GM19193 (cell line): ENCODE results near the gene PPFIA4.

Experiments
- POLR2A ChIP-seq: IDR thresholded peaks from 4 replicates; pipeline ENCODE4 v1.6.1; 2011; ENCODE audit not compliant: insufficient read depth, insufficient read length; ENCODE audit errors: extremely low read depth

Gene PPFIA4

GRCh38 chr1:203049077-203049476, 22.8 kb downstream of the PPFIA4 start:
- TF ChIP-seq POLR2A: no peak

GRCh38 chr1:203049576-203050180, 23.4 kb downstream of the PPFIA4 start:
- no peak for TF ChIP-seq POLR2A

DNA sequence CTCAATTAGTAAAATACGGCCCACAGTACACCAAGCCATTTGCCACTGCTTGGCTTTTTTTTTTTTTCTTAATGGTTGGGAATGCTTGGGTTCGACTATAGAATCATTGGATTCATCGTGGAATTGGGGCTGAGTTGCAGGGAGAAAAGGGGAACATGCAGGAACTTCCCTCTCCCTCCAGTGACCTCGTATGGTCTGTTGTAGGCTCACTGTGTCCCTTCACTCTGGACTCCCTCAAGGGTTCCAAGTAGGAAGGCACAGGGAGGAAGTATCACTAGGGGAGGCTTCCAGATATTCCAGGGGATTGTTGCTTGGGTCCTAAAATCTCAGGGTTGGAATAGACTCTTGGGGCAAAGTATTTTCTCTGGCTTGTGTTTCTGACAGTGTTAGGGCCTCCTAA, 24.5 kb downstream of the PPFIA4 start:
- TF ChIP-seq POLR2A: no peak

- TF ChIP-seq POLR2A: no peak
Measured at GRCh38 chr1:203051841-203052324, 25.6 kb downstream of the PPFIA4 start.

GRCh38 chr1:203052601-203053000, 26.3 kb downstream of the PPFIA4 start:
- no peak for TF ChIP-seq POLR2A

- TF ChIP-seq POLR2A: no peak
Measured at GRCh38 chr1:203054184-203054583, 27.9 kb downstream of the PPFIA4 start.

GRCh38 chr1:203054642-203055041, 28.4 kb downstream of the PPFIA4 start:
- no peak for TF ChIP-seq POLR2A

GRCh38 chr1:203055161-203055799, 29.0 kb downstream of the PPFIA4 start:
- no peak for TF ChIP-seq POLR2A

GRCh38 chr1:203056012-203056411, 29.7 kb downstream of the PPFIA4 start:
- no peak for TF ChIP-seq POLR2A

GRCh38 chr1:203056516-203056915, 30.2 kb downstream of the PPFIA4 start:
- TF ChIP-seq POLR2A: no peak

- no peak for TF ChIP-seq POLR2A
Measured at GRCh38 chr1:203057911-203058675, 31.8 kb downstream of the PPFIA4 start.

GRCh38 chr1:203058676-203058935, 32.3 kb downstream of the PPFIA4 start:
- TF ChIP-seq POLR2A: no peak

DNA sequence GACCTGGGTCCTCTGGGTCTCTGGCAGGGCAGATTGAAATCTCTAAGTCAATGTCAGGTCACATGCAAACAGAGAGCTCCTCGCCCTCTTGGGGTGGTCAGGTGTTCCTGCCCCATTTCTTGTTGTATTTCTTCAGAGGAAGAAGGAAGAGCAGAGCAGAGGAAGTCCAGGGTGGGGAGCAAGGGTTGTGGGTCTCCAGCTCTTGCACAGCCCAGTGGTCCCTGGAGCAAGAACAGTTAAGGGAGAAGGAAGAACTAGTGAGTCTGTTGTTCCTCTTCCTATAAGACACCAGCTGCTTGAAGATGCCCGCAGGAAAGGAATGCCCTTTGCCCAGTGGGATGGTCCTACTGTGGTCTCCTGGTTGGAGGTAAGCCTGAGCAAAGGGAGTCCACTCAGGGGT, 33.2 kb downstream of the PPFIA4 start:
- TF ChIP-seq POLR2A: no peak

DNA sequence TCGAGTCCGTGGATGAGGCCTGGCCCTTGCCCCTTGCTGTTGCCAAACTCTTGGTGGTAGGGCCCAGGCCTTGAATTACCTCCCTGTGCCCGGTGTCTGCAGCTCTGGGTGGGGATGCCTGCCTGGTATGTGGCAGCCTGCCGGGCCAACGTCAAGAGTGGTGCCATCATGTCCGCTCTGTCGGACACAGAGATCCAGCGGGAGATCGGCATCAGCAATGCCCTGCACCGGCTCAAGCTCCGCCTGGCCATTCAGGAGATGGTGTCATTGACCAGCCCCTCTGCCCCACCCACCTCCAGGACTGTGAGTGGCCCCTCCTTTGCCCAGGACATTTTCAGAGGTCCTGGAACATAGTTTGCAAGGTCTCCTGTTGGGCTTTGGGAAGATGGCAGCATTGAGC, 33.8 kb downstream of the PPFIA4 start:
- TF ChIP-seq POLR2A: no peak

- no peak for TF ChIP-seq POLR2A
Measured at GRCh38 chr1:203063287-203063686, 37.0 kb downstream of the PPFIA4 start.

- TF ChIP-seq POLR2A: no peak
Measured at GRCh38 chr1:203065191-203065590, 38.9 kb downstream of the PPFIA4 start.
